Epidermal melanocyte (primary cell): Measurements from ENCODE around the gene ADGRB2.

Source experiments
- DNase-seq: peaks from one replicate; pipeline ENCODE4 v3.0.0; 2011; ENCODE audit warnings: low spot score; ENCODE audit not compliant: insufficient read length

ADGRB2 gene, protein sequence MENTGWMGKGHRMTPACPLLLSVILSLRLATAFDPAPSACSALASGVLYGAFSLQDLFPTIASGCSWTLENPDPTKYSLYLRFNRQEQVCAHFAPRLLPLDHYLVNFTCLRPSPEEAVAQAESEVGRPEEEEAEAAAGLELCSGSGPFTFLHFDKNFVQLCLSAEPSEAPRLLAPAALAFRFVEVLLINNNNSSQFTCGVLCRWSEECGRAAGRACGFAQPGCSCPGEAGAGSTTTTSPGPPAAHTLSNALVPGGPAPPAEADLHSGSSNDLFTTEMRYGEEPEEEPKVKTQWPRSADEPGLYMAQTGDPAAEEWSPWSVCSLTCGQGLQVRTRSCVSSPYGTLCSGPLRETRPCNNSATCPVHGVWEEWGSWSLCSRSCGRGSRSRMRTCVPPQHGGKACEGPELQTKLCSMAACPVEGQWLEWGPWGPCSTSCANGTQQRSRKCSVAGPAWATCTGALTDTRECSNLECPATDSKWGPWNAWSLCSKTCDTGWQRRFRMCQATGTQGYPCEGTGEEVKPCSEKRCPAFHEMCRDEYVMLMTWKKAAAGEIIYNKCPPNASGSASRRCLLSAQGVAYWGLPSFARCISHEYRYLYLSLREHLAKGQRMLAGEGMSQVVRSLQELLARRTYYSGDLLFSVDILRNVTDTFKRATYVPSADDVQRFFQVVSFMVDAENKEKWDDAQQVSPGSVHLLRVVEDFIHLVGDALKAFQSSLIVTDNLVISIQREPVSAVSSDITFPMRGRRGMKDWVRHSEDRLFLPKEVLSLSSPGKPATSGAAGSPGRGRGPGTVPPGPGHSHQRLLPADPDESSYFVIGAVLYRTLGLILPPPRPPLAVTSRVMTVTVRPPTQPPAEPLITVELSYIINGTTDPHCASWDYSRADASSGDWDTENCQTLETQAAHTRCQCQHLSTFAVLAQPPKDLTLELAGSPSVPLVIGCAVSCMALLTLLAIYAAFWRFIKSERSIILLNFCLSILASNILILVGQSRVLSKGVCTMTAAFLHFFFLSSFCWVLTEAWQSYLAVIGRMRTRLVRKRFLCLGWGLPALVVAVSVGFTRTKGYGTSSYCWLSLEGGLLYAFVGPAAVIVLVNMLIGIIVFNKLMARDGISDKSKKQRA (N-terminal part only)

DNA sequence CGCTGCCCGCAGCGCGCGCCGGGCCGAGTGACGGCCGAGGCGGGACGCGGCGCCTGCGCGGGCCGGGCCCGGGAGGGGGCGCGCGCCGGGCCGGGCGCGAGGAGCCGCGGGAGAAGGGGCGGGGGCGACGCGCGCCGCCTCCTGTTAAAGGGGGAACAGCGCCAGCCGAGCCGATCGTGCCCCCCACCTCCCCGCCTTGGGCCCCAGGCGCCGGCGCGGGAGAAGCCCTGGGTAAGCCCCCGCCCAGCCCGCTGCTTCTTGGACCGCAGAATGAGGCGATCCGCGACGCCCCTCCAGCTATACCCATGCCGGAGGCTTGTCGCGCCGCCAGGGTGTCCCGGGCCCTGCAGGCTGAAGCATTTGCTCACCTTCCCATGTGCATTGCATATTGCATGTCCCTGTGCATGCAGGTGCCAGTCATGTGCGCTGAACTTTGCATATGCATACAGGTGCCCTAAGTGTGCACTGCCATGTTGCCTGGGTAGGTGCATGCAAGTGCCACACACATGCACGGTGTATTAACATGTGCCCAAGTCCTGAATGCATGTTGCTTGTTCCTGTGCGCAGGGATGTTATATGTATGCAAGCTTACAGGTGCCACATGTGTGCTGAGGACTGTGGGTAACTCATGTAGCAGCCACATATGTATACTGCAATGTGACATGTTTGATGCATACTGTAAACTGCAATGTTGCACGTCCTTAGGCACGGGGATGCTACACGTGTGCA, at the start of gene ADGRB2:
TSS of gene ADGRB2 (minus strand) at position 29 of the 729 bp plus-strand sequence. CDS start 7,119 bp downstream, outside the sequence.
- no peak for DNase-seq

DNA sequence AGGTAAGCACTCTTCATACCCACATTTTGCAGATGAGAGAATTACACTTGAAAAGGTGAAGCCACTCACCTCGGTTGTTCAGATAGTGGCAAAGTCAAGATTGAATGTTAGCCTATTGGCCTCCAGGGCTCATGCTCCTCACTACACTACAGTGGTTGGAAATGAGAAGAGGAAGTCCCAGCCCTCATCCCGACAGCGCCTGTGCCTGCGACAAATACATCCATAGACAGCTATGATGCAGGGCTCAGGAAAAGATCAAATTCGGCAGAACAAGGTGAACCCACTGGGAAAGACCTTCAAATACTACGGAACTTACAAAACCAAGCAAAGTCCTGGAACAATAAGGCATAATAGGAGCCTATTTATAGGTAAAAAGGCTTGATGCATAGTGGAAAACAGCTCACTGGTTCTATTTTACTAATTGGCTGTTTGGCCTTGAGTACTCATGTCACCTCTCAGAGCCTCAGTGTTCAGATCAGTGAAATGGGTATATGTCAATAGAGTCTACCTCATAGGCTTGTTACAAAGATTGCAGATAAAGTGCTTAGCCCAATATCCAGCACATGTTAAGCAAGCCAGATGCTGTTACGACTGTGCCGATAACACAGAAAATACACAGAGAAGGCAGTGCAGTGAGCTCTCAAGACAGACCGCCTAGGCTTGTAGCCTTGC, 48.2 kb upstream of the ADGRB2 start:
- DNase-seq = no peak

DNA sequence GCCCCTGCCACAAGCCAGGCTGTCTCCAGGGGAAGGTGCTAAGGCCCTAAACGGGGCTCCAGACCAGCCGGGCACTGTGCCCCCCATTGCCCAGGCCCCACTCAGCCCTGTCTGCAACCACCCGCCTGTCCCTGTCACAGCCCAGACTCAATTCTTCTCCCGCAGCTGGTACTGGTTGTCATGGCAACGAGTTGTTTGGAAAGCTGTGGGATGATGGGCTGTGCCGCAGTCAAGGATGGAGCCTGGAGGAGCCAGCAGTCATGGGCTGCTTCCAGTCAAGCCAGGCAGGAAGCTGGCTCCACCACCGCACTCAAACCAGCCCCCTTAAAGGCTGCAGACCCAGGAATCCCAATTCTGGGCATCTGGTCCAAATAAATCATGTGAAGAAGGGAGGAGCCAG, 47.5 kb upstream of the ADGRB2 start:
- no peak for DNase-seq

DNA sequence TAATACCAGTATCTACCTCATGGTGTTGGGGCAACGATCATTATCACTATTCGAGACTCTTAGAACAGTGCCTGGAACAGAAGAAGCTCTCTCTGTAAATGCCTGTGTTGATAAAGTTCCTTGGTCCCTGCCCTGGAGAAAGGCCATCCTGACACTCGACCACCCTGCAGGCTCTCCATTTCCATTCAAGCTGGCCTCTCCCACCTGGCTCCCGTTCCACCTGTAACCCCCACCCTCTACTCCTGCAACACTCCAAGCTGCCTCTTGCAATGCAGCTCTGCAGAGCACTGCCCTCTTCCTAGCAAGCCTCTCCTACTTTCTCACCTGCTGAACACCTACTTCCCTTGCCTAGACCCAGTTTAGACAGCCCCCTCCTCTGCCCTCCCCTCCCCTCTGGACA, 45.6 kb upstream of the ADGRB2 start:
- no peak for DNase-seq

DNA sequence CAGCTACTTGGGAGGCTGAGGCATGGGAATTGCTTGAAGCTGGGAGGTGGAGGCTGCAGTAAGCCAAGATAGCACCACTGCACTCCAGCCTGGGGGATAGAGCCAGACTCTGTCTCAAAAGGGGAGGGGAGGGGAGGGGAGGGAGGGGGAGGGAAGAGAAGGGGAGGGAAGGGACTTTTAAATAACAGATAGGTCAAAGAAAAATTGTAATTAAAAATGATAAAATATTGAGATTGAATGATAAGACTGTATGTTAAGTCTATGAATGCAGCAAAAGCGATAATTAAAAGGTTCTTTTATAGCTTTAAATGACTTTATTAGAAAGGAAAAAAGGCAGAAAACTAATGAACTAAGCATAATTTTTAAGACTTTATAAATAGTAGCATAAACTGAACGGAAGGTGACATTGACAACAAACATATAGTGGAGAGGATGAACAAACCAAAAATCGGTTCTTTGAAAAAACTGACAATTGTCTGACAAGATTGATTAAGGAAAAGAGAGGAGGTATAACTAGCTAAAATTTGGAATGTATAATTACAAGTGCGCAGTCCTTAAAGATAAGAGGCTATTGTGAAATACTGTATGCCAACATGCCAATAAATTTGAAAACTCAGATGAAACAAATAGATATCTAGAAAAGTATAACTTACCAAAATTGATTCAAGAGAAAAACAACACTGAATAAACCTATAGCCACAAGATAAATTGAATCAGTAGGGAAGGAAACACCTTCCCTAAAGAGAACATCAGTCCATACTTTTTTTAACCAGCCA, 43.3 kb upstream of the ADGRB2 start:
- no peak for DNase-seq

DNA sequence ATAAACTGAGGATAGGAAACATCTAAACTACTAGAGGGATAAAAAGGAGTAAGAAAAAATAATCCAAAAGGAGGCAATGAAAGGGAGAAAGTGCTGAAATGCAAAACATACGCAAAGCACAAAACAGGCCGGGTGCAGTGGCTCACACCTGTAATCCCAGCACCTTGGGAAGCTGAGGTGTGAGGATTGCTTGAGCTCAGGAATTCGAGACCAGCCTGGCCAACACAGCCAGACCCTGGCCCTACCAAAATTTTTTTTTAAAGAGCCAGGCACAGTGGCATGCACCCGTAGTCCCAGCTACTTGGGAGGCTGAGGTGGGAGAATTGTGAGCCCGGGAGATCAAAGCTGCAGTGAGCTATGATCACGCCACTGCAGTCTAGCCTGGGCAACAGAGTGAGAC, 41.2 kb upstream of the ADGRB2 start:
- no peak for DNase-seq

DNA sequence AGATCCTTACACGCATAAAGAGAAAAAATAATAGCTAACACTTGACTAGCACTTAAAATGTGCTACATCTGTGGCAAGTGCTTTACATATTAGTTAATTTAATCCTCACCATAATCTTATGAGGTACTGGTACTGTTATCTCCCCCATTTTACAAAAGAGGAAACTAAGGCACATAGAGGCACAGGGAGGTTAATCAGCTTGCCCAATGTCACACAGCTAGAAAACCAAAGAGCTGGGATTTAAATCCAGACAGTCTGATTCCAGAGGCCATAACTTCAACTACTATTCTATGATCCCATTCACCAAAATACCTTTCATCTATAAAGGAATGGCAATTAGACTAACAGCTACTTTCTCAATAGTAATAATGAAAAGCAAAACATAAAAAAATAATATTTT, 40.0 kb upstream of the ADGRB2 start:
- DNase-seq = no peak

DNA sequence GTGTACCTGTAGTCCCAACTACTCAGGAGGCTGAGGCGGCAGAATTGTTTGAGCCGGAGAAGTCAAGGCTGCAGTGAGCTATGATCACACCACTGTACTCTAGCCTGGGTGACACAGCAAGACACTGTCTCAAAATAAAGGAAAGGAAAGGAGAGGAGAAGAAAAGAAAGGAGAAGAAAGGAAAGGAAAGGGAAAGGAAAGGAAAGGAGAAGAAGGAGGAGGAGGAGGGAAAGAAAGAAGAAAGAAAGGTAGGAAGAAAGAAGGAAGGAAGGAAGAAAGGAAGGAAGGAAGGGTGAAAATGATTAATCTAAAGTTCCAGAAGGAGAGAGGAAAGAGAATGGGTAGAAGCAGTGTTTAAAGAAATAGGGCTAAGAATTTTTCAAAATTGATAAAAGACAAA, 39.5 kb upstream of the ADGRB2 start:
- DNase-seq = no peak

DNA sequence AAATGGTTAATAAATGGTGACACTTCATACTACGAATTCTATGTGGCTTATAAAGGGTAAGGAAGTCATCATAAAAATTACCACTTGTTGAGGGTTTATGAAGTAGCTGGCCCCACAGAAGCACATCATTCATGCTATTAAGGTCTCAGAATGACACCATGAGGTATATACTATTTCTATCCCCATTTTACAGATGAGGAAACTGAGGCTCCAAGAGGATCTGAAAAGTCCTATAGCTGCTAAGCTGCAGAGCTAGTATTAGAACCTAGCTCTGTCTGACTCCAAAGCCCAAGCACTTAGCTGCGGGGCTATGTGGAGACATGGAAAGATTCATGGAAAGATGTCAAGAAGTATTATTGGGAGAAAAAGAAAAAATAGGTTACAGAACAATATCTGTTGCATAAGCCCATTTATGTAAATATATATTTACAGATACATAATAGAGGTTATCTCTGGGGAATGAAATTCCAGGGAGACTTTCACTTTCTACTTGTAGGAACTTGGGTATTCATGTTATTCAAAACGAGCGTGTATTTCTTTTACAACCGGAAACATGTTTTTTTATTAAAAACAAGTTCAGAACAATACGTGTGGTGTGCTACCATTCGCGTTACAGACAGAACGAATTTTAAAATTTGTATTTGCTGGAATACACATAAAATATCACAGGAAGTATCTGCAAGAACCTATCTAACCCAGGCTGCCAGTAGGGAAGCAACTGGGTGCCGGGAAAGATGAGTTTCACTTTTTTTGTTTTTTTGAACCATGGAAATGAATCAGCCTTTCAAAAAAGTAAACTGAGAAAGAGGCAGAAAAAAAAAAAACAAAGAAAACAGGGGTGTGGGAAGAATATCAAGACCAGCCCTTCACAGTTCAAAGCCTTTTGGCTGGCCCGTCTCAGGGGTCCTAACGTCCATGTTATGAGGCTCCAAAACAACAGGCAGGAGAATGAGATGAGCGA, 38.3 kb upstream of the ADGRB2 start:
- no peak for DNase-seq

DNA sequence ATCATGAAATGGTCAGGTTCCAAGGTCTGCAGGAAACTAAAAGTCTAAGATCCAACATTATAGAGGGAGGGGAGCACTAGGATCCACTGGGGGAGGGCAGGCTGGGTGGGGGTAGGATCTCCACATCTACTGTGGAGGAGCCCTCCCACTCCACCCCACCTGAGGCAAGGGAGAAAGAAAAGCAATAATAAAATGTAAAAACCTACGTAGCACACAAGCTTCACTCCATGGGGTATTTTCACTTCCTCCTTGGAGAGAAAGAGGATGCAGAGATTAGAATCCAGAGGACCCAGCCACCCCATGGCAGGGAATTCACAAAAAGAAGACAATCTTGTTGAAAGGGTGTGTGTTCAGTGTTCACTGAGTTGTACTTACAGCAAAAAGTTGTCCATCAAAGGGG, 37.3 kb upstream of the ADGRB2 start:
- DNase-seq = no peak

DNA sequence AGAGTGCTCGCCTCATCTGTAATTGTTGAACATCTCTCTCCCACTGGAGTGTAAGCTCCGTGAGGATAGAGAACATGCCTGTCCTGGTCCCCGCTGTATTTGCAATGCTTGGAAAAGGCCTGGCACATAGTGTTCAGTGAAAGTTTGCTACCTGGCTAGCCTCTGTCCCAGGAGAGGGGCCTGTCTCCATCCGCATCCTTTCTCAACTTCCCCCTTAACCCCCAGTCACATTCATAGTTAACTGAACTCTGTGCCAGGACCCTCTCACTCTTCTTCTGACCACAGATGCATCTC, 36.5 kb upstream of the ADGRB2 start:
- no peak for DNase-seq

DNA sequence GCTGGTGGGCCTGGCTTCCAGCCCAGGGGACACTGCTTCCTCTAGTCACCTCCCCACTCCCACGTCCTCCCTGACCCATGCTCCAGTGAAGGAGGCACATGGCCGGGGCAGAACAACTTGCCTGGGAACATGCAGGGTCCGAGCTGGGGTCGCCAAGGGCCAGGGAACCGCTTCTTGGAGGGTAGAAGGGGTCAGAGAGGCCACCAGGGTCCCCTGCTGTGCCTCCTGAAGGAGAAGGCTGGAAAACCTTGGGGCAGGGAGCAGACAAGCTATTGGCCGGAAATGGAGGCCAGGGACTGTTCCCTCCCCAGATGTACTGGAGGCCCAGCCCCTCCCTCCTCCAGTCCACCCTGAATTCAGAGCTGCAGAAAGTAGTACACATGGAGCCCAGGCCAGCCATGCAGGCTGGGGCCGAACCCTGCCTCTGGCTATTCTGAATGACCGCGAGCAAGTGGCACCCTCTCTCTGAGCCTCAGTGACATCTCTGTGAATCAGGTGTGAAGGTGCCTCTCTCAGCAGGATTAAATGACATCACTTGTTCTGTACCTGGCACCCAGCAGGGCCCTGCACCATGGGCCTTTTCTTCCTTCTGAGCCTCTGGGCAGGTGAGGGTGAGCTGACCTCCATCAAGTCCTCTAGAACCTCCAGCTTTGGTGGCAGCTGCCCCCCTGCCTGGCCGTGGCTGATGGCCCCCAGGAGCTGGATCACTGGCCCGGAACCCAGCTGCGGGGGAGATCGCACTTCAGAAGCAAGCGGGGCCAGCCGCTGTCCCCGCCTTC, 35.9 kb upstream of the ADGRB2 start:
- no peak for DNase-seq

DNA sequence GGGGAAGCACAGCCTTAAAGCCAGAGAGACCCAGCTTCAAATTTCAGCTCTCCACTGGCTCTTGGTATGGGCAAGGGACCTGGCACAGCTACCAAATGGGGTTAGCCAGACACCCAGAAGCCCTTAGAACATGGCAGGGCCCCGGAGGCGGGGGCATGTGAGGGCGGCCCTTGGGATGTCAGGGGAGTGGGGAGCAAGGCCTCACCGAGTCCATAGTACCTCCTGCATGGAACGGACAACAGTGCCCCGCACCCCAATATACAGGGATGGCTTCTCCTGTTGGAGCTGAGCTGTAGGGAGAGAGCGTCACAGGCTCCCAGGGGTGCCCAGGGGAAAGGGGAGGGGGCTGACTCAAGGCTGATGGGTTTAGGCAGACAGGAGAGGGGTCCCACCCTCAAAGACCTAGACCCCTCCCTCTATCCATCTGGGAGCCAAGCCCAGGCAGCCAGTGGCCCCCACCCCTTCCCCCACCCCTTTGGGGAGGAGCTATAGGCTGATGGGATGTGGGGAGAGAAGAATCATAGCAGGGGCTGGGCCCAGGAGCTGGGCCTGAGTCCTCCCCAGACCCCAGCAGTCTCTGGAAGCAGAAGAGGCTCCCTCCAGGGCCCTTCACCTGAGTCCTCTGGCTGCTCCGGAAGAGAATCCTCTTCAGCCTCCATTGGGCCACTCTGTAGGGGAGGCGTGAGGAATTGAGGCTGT, 35.2 kb upstream of the ADGRB2 start:
- no peak for DNase-seq

DNA sequence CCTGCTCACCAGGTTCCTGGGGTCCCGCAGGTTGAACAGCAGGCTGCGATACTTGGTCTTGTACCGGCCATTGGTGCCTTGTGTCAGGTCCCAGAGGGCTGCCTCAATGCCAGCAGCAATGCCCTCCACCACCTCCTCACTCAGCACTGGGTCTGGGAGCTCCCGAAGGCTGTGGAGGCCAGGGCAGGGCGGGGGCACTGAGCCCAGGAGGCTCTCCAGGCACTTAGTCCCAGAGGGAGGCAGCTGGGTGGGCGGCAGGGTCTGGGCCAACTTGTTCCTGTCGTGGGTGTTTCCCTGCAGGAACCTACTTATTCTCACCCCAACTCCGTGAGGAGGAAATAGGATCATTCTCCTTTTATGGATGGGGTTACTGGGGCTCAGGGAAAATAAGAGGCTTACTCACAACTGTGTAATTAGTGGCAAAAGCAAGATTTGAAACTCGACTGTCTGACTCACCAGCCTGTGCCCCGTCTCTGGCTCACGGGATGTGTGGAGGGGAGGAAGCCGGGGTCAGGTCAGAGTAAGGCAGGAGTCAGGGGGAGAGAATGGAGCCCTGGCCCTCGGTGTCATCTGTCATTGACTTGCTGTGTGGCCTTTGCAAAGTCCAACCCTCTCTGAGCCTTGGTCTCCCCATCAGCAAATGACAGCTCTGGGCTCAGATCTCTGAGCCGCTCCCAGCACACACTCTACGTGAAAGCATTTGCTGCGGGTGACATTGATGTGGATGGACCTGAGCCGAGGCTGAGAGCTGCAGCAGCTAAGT, 34.5 kb upstream of the ADGRB2 start:
- DNase-seq = no peak

DNA sequence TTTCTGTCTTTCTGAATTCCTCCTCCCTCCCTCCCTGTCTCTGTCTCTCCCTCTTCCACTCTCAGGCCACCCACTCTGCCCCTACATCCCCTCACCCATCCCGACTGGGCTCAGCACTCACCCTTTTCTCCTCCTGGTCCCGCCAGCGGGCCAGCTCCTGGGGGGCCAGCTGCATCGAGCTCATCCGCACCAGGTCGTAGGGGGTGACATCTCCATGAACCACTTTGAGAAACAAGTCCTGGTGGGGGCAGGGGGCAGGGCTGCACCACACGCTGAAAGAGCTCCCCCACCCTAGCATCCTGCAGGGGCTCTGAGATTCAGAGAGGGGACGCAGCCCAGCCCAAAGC, 33.9 kb upstream of the ADGRB2 start:
- no peak for DNase-seq

DNA sequence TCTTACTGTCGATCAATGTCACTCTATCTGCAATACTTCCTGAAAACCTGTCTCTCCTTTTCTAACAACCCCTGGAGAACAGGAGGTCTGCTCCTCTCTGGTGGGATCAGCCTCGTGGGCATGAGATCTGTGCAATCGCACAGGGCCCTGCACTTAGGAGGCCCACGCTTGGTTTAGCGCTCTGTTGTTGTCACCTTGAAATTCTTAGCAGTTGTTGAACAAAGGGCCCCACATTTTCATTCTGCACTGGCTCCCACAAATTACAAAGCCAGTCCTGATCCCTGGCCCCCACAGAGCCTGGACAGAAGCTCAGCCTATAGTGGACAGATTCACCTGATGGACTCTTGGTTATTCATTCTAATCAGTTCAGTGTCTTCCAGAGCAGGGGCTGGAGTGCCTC, 33.1 kb upstream of the ADGRB2 start:
- DNase-seq = no peak

DNA sequence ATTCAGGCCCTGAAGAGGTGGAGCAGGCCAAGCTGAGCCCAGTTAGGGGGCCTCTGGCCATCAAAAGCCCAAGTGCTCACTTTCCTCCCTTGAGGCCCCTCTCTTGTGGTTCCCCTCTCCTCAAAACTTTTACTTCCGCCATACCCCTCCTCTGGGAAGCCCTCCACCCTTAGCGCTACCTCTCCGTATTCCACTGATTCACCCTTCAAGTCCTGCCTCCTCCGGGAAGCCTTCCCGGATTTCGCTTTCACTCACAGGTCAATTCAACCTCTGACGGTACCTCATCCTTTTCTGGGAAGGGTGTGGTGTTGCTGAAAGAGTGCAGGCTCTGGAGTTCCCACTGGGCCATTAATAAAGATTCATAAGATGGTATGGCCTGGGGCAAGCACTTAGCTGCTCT, 32.6 kb upstream of the ADGRB2 start:
- no peak for DNase-seq
